Breast epithelium (tissue), 3 donors: ENCODE data around the gene ANKRD33.
A peak's percentile ranks its signal among the peaks of the same experiment; 100 is the strongest.

Source experiments
- POLR2AphosphoS5 ChIP-seq, 3 donors: sonication (generic); formaldehyde crosslinking; IDR thresholded peaks; one replicate each; pipeline ENCODE4 v1.6.1; 2017; ENCODE audit warnings: antibody characterized with exemption in 3 of 3
- TF ChIP-seq, protein P1 (sequence below), 3 donors: fragments of 450-650 bp; IDR thresholded peaks; one replicate each; pipeline ENCODE4 v1.5.1; 2016 to 2017; ENCODE audit warnings: antibody characterized with exemption in 3 of 3, mild to moderate bottlenecking in 3 of 3, moderate library complexity in 3 of 3

GRCh38 chr12:51886021-51886710 lies 1.7 kb upstream of the ANKRD33 start:
- TF ChIP-seq, protein P1, sequence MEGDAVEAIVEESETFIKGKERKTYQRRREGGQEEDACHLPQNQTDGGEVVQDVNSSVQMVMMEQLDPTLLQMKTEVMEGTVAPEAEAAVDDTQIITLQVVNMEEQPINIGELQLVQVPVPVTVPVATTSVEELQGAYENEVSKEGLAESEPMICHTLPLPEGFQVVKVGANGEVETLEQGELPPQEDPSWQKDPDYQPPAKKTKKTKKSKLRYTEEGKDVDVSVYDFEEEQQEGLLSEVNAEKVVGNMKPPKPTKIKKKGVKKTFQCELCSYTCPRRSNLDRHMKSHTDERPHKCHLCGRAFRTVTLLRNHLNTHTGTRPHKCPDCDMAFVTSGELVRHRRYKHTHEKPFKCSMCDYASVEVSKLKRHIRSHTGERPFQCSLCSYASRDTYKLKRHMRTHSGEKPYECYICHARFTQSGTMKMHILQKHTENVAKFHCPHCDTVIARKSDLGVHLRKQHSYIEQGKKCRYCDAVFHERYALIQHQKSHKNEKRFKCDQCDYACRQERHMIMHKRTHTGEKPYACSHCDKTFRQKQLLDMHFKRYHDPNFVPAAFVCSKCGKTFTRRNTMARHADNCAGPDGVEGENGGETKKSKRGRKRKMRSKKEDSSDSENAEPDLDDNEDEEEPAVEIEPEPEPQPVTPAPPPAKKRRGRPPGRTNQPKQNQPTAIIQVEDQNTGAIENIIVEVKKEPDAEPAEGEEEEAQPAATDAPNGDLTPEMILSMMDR (IDR thresholded peaks at IDR 0.05), result peak in 1 of 3 donors; percentile 27
- peak; percentile 87 to 92 (median 90) for TF ChIP-seq POLR2AphosphoS5 (IDR thresholded peaks at IDR 0.05)
